ENCODE measurements around the gene MPPED1.

The MPPED1 gene

GRCh38 chr22:43479301-43479950 is 67.6 kb downstream of the MPPED1 start:
- no peak for DNase-seq

GRCh38 chr22:43479962-43480361 is 68.1 kb downstream of the MPPED1 start:
- DNase-seq = no peak

- DNase-seq = peak; percentile 18
These were observed 69.9 kb downstream of the MPPED1 start for GRCh38 chr22:43481568-43482317.

DNA sequence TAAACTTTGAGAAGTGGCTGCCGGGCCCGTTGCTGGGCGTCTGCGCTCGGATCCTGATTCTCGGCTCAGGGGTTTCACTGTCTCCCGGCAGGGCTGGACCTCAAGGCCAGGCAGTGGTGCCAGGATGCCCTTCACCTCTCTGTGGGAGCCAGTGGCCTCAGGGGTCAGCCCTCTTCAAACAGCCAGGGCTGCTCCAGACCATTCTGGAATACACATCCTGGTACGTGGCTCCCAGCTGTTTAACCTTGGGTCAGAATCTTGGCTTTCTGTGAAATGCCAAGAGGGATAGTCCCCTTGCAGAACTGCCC is 70.5 kb downstream of the MPPED1 start:
- DNase-seq = no peak

- no peak for DNase-seq
These were observed 71.5 kb downstream of the MPPED1 start for GRCh38 chr22:43483266-43483665.

DNA sequence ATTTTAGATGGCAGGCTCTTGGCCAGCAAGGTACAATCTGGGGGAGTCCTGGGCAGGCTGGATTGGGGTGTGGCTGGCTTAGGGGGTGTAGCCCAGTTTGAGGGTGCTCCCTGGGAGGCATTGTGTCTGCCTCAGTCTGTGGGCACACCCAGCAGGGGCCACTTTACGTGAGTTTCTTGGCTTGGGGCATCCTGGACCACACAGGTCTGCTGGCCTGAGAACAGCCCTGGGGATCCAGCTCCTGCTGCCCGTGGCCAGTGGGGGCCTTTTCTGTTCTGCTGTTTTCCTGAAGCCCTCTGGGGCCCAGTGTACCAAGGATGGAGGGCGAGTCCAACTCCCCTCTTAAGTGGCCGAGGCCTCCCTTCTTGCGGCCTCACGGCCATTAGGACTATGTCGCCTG is 71.9 kb downstream of the MPPED1 start:
- no peak for DNase-seq

DNA sequence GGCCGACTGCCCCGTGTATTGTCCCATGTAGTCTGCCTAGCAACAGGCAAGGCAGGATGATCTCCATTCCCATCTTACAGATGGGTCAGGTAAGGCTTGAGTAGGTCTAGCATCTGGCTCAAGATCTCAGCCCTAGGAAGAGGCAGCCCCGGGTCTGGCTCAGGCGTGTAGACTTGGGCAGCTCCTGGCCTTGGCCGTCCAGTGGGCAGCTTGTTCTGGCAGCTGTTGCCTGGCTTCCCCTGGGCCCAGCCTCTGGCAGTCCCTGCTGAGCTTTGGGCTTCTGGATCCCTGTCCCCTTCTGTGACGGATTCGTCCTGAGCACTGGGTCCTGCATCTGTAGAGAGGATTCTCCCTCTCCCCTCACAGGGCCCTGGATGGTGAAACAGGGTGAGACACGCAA is 72.4 kb downstream of the MPPED1 start:
- no peak for DNase-seq

DNA sequence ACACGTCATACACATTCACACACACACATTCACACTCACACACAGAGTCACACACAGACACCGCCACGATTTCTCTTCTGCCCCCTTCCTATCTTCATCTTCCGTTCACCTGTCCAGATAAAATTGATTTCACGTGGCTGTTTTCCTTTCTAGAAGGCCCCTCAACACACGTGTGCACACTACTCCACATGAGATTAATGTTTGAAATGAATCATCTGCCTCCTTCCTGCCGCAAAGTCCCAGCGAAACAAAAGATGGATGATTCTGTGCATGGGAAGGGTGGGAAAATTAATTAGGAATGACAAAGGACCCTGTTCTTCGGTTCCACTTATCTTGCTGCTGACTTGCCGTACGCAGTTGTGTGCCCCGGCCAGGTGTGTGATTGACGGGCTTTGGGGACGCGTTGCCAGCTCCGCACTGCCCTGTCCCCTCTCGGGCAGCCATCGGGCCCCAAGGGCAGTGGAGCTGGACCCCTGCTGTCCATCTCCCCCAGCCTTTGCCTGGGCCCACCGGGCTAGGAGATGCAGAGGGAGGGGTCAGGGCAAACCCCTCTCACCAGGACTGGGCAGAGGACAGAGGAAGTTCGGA is 73.8 kb downstream of the MPPED1 start:
- DNase-seq = no peak

DNA sequence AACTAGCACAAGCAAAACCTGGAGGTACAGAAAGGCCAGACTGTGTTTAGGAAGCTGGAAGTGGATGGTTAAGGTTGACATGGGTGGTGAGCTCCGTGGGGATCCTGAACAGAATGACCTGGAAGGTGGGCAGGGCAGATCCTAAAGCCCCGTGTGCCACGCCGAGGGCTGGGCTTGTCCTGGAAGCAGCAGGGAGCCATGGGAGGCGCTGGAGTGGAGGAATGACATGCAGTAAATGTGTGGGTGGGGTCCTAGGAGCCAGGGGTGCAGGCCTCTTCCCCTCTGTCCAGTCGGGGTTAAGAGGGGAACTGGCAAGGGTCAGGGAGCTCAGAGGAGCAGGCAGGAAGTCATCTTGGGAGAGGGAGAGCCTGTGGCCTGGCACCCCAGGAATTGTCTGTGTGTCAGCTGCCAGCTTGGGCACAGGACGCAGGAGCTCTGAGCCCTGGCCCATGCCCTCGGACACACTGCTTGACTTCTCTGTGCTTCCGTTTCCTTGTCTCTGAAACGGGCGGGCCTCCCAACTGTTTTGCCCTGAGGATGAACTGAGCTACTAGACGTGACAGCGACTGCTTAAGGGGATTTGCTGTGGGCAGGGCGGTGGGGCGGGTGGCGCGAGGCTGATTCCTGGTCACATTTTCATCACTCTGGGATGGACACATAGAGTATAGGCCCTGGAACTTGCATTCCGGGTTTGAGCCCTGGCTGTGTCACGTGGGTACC is 75.7 kb downstream of the MPPED1 start:
- no peak for DNase-seq

DNA sequence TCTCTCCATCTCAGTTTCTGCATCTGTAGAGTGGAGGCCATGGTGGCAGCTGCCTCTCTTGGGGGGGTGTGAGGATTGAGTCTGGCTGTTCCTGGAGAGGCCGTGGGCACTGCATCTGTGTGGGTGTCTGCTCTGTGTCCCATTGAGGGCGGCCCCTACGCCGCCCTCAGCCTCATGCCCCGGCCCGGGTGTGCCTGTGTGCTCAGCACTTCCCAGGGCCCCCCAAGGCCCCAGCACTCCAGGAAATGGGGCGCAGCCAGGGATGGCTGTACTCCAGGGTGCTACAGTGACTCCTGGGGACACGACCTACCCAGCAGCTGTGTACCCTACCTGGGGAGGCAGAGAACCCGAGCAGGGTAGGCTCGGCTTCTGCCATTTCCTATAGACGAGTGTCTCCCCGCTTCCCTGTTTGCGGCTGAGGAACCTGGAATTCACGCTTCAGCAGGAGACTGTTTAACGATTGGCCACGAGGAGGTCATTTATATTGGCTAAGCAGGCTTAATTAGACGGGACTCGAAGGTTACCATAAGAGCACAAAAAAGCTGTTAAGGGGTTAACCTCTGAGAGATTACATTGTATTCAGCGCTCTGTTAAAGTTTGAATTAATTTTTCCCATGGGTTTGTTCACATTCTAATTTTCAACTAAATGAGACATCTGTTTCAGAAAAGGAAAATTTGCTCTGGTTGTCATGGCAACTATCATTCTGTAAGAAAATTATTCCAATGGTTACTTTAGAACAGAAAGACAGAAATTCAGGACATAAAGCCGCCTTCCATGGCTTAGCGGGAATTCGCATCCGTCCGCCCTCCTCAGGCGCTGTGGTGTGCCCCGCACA is 76.4 kb downstream of the MPPED1 start:
- no peak for DNase-seq

- no peak for DNase-seq
These were observed 77.1 kb downstream of the MPPED1 start for GRCh38 chr22:43488937-43489336.

DNA sequence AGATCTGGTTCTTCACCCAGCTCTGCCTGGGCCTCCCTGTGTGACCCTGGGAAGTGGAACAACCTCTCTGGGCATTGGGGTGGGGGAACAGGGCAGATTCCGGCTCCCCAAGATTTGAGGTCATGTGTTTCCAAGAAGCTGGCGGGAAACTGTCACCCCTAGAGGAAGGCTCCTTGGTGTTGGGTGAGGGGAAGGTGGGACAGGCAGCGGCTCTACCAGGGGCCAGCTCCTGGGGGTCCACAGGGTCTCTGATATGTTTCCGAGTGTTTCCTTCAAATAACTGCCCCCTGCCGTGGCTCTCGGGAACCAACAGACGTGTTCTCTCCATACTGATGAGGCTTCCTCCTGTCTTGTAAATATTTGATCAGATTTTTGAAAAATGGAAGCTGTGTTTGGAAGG is 78.5 kb downstream of the MPPED1 start:
- DNase-seq = no peak

DNA sequence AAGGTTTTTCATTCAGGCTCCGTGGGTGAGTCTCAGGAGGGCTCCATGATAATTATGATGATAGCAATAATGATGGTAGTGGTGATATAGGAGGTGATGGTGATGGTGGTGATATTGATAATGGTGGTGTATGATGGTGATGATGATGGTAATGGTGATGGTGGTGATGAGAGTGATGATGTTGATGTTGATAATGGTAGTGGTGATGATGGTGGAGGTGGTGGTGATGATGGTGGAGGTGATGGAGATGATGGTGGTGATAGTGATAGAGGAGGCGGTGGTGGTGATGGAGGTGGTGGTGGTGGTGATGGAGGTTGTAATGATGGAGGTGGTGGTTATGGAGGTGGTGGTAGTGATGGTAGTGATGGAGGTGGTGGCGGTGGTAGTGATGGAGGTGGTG is 79.4 kb downstream of the MPPED1 start:
- no peak for DNase-seq

DNA sequence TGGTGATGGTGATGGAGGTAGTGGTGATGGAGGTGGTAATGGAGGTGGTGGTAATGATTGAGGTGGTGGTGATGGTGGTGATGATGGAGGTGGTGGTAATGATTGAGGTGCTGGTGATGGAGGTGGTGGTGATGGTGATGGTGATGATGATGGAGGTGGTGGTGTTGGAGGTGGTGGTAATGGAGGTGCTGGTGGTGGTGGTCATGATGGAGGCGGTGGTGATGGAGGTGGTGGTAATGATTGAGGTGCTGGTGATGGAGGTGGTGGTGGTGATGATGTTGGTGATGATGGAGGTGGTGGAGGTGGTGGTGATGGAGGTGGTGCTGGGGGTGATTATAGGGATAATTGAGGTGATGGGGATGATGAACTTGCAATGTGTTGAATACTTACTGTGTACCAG is 79.9 kb downstream of the MPPED1 start:
- DNase-seq = no peak

- no peak for DNase-seq
These were observed 81.5 kb downstream of the MPPED1 start for GRCh38 chr22:43493297-43493696.

GRCh38 chr22:43497956-43498855 is 86.4 kb downstream of the MPPED1 start:
- no peak for DNase-seq

DNA sequence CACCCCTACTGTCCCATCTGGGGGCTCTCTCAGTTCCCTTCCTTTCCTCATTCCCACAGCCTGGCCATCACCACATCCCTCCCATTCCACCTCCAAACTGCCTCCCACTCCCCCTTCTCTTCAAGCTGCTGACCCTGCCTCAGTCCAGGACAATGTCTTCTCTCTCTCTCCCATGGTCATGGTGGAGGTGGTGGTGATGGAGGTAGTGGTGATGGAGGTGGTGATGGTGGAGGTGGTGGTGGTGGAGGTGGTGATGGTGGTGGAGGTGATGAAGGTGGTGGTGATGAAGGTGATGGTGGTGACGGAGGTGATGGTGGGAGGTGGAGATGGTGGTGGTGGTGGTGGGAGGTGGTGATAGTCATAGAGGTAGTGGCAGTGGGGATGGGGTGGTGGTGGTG is 87.0 kb downstream of the MPPED1 start:
- DNase-seq = no peak

DNA sequence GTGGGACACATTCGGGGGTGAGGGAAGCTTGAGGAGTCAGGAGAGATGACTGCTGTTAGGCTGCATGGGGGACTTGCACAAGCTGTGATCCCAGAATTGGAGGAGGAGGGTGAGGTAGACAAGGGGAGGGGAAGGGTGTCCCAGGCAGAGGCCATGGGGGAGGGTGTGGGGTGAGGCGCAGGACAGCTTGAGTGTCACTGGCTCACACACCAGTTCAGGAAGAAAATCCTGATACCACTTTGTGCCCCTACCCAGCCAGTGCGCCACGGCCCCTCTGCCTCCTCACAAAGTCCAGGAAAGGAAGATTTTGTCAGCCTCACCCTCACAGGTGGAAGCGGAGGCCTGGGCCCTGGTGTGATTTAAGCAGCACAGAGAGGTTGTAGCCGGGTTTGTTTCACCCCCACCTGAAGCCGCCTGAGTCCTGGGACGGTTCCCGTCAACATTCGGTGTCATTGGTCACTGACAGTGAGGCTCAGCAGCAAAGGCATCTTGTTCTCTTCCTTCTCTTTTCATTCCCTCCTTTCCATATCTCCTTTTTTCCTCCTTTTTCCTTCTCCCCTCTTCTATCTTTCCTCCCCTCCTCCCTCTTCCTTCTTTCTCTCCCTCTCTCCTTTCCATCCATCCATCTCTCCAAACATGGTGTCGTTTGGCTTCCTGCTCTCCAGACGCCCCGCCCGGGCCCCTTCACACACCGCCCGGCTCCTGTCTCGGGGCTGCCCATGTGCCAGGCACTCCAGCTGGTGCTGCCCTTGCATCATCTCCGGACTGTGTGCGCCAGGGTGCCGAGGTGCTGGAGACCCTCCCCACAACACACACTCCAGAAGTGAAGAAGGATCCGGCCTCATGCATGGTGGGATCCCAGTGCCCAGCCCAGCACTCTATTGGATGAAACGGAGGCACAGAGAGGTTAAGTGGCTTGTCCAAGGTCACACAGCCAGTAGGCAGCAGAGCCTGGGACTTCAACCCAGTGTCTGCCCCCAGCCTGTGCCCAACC is 89.3 kb downstream of the MPPED1 start:
- DNase-seq = no peak

DNA sequence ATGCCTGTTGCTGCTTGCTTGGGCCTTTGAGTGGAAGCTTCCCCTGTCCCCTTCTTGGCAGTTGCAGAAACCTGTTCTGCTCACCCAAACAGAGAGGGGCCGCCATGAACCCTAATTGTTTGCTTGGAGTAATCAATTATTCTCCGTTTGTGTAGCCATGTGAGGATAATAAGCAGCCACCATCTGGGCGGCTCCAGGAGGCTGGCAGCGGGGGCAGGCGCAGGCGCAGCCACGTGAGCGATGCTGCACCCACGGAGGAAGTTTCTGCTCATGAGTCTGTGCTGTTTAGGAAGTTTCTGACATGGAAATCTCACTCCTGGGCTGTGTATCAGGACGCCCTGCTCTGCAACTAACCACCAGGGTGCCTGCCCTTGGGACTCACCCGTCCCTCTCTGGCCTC is 90.1 kb downstream of the MPPED1 start:
- DNase-seq = no peak

GRCh38 chr22:43502306-43502874 is 90.6 kb downstream of the MPPED1 start:
- DNase-seq = no peak

All from CD4-positive, alpha-beta T cell treated with Interleukin-17A for 1 hour (primary cell).